HG03039 (cell line): Measurements from ENCODE around the gene TRIM32.

Source experiments
- ATAC-seq: cut with Tn5 transposase; IDR thresholded peaks from one replicate; pipeline ENCODE4 v1.9.1; 2021; ENCODE audit warnings: mild to moderate bottlenecking, moderate library complexity; ENCODE audit not compliant: unreplicated experiment

TRIM32 gene

DNA sequence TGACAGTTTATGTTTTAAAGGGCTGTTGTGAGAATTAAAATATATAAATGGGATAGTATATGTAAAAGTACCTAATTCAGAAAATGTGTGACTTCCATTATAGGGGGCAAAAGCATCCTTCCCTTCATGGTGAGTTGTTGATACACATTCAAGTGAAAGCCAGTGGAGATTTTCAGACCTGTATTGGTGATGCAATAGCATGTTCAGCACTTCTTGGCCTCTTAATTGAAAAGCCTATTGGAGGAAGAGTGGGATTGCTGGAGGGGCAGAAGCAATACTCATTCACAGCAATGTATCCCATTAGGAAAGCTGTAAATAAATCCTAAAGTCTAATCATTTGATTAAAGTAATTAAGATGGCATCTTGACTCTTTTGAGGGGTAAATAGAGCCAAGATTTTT, 17.4 kb downstream of the TRIM32 start:
- ATAC-seq, result no peak

DNA sequence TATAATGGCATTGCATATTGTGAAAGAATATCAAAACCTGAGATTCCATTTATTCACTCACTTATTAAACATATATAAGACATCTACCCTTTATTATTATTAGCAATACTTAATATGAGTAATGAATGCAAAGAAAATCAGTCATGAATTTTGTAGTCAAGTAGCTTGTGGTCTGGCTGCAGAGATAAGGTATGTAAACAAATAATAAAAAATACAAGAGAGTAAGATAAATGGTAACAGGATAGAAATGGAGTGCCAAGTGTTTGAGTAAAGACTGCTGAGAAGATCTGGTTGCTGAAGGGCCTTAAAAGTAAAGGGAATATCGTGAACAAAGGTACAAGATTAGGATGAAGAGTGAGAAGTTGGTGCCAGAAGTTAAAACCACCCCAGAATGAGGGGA, 18.4 kb downstream of the TRIM32 start:
- ATAC-seq, result no peak

DNA sequence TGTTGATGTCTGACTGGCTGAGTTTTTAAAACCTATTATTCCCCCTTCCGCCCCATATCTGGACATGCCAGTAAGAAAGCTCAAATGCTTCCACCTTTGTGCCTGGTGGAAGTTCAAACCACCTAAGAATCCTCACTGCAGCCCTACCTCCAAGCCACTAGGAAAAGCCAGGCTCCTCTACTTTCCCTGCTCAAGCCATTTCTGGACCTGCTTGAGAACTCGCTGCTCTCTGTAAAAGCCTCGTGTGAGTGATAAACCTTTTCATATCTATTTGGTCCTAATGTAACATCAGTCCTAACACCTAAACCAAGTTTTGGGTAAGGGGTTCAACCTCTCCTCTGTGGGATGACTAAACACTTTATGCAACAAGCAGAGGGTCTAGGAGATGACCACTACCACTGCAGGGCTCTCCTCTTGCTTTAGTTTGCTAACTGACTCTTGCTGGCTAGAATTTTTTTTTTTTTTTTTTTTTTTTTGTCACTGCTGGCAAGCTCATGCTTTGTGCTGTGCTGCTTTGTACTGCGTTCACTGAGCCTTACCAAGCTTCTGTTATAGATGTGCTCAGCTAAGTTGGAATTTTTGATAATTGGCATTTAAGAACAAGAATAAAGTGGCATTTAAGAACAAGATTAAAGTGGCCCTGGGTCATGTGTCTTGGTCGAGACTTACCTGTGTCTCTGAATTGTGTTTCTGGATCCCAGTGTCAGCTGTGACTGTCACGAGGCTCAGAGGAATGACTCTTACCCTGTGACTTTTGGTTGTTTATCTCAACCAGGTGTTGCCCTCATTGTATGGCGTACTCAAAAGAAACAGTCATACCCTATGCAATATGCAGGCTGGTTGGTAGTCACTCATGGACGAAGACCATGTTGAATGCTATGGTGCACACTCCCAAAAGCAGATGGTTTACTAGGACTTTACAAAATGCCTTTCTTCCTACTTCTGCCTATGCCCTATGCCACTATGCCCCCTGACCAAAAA, 19.5 kb downstream of the TRIM32 start:
- ATAC-seq, result no peak

DNA sequence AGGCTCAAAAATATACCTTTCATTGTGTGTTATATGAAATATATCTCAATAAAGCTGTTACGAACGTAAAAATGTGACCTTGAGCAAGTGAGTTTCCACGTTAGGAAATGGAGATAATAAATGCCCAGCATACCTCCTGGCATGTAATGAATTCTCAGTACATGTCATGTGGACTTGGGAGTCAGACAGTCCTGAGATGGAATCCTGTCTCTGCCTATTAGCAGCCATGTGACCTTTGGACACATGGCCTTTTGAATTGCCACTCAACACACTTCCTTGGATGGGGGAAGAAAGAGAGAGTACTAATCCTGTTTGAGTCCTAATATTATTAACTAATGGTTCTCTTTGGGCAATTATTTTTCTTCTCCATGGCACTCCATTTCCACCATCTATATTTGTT, 25.7 kb downstream of the TRIM32 start:
- ATAC-seq, result no peak

DNA sequence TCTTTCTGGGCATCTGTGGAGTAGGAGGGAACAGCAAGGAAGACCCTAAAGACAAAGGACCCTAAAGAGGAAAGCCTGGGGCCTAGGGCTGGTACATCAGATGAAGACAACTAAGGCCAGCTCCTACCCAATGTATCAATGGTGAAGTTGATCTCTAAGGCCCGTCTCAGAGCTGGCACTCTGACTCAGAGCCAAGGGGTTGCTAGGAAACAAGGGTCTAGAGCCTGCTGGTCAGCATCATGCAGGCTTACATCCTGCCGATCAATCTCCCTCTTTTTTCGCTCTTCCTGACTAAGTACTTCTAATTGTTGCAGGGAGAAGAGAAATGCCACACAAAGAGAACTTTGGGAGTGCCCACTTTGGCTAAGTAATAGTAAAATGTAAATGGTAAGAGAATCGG, 26.2 kb downstream of the TRIM32 start:
- ATAC-seq, result no peak

DNA sequence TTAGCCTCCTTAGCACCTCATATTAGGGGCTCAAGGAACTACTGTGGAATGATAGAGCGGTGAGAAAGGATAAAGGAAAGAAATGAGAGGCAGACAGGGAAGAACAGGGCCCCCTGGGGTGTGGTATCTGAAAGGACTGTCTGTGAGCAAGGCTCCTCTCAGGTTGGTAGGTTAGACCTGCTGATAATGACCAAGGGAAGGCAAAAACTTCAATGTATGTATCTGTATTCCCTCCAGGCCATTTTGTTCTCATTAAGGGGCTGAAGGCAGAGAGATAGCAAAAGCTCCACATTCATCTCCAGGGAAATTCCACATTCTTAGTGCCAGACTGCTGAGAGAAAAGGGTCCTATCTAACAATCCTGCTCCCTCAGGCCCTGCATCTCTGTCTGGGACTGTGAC, 28.6 kb downstream of the TRIM32 start:
- ATAC-seq, result no peak

DNA sequence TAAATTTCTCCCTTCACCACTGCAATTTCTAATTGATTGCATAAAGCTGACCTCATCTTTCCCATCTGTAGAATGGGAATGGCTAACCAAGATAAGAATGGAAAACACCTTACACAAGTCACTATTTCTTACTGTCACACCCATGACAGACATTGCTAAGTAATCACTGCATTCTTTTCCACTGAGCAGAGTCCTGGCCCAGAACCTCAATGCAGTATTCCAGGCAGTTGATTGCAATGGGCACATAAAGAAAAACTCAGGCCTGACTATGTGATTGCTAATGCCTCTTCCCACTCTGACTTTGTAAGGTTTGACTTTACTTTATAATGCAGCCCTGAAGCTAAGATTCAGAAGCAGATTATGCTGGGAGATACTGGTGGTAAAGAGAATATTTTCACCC, 29.3 kb downstream of the TRIM32 start:
- no peak for ATAC-seq

DNA sequence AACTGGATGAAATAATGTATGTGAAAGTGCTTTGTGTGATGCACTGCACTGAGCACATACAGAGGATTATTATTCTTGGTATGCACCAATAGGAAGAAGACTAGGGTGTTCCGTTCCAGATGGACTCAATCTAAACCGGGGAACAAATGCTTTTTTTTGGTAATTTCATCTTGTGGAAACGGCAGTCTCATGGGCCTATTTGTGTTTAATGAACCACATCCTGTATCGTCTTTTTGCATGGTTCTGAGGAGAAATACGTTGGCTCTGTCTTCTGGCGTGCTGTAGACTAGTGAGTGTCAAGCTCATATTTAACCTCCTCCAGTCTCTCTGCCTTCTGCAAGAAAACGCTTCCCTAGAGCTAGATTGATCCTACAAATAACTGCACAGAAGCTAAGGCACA, 30.0 kb downstream of the TRIM32 start:
- no peak for ATAC-seq

DNA sequence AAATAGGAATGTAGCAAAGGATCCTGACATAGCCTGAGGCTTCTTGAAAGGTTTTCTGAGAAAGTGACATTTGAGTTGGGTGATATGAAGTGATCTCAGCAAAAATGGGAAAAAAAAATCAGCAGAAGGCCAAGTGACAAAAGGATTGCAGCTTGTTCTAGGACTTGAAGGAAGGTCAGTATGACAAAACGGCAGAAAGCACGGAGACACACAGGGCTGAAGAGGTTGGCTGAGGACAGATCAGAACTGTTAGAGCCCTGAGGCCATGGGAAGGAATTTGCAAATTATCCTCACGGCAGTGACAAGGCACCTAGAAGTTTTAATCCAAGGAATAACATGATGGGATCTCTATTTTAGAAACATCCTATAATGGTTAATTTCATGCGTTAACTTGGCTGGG, 31.0 kb downstream of the TRIM32 start:
- no peak for ATAC-seq

DNA sequence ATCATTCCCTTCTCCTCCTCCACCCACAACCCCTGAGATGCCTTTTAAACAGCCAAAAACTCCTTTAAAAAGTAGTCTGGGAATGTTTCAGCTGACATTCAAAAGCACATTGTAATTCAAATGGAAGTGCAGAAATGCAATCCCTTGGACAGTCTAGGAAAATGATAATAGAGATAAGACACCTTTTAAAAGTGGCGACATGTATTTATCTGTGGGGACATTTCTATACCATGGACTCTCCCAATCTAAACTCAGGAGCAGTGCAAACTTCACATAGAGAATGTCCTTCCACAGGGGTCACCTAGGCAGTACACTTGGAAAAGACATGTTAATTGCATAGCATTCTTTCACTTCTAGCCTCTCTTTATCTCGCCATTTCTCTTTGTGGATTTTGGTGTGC, 33.0 kb downstream of the TRIM32 start:
- no peak for ATAC-seq

DNA sequence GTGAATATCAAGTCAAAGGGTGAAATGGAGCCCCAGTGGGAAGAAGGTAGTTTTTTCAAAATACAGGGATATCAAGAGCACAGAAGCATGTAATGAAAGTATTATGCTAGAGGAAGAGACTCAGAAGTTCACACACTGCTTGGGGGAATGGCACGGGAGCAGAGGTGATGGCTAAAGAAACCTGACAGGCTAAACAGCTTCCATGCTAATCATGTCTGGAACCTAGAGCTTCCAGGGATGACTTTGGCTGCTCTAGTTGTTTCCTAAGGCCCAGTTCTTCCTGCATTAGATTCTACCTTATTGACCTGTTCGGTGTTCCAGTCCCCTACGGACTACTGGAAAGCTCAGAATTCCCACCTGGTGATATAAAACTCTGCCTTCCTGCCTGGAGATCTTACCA, 34.3 kb downstream of the TRIM32 start:
- no peak for ATAC-seq

DNA sequence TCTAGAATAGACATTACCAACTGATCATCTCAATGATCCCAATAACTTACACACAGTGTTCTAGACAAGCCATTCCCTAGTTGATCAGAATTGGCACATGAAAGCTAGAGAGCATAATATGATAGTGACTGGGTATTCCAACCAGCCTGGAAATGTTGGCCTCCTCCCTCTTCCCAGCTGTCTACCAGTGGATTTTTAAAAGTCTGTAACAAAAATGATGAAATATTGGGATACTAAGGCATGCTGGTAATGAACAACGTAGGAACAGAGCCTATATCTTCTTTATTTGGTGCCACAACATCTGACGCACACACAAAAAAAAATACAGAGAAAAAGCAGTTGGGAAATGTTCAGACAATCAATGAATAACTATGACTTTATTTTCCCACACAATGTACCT, 34.8 kb downstream of the TRIM32 start:
- no peak for ATAC-seq

DNA sequence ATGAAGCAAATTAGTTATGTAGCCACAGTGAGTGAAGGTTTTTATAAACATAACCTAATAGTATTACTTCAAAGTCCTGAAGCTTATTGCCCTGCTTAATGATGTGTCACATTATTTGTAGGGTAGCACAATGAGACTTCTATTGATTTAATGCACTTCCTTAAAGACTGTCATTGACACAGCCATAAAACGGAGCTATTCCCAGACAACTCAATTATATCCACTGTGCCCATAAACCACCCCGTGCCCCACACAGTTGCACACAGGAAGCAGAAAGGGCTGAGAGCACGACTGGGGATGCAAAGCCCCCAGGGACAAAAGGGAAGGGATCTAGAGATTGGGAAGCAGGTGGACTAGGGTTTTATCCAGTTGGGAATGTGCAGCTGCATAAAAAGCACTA, 37.0 kb downstream of the TRIM32 start:
- no peak for ATAC-seq

DNA sequence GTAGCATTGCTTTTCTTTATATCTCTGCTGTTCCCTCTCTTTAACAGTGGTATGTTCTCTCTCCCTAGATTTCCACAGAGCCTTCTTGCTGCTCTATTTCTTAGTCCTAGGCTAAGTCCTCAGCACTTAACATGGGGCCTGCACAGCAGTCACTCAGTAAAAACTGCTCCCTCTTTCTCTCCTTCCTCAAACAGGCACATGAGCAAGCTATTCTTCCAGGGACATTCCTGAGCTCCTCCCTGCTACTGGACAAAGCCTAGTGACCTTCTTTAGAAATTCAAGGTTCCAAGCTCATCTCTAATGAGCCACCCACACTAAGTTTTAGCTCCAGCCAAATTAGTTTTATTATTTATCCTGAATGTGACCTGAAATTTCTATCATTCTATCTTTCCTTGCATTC, 39.5 kb downstream of the TRIM32 start:
- no peak for ATAC-seq

DNA sequence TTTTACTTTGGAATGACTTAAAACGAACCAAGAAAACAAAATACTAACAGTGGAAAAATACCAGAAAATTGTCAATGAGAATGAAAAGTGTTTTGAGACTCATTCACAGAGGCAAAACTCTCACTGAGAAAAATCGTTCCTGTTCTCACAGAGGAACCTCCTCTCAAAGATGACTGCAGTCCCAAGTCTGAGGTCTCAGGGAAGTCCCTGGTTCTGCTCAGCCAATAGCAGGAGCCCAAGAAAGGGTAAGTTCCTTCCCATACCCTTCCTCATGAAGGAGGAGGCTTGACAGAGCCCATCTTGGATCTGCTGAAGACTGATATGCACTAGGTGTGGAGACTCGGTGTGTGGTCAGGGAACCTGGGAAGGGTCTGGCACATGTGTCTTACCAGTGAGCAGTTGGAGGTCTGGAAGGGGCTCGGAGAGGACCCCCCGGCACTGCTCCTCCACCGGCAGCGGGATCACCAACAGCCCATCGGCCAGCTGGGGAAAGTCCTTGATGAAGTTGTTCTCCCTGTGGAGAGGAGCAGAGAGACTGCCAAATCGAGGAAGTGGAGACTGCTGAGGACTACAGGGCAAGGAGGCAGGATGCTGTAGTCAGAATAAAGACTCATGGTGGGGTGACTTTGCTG, 46.0 kb downstream of the TRIM32 start:
- ATAC-seq, result no peak

DNA sequence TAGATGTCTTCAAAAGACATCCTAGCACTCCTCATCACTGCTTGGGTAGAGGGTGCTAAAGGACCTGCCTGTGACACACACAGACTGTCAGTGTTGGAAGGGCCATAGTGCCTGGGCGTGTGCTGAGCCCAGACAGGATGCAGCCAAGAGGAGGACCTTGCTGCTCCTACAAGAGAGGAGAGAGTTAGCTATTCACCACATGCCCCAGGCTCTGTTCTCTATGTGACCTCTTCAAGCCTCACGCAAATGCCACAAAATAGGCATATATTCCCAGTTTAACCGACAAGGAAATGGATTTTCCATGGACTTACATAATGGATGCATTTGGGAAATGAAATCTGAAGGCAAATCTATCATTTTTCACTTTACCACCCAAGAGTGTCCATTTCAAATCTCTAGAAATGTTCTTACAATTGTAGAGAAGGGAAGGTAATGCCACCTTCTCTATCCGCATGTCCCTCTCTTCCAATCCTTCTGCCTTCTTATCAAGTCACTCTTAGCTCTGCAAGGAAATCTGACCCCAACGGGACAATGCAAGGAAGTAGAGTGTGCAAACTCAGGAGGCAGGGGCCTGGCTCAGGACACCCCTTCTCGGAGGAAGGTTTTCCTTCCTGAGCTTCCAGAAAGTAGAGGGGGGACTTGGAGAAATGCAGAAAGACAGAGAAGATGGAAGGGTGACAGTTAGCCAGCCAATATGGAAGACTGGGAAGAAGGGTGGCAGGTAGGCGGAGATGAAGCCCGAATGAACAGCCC, 49.5 kb downstream of the TRIM32 start:
- ATAC-seq, result no peak

DNA sequence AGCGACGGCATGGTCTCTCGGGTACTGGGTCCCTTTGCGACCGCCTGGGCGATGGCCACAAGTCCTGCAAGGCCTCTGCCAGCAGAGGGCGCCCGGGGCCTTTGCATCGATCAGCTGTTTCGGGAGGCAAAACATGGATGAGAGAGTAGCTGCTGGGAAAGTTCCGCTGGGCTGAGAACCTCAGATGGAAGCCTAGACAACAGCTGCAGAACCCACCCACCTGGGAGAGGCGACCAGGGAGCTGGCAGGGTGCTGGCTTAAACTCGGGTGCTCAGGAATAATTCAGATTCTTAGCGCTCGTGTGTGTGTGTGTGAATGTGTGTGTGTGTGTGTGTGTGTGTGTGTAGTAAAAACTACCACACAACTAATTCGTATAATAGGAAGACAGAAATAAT, 50.0 kb downstream of the TRIM32 start:
- peak; percentile 57 for ATAC-seq

DNA sequence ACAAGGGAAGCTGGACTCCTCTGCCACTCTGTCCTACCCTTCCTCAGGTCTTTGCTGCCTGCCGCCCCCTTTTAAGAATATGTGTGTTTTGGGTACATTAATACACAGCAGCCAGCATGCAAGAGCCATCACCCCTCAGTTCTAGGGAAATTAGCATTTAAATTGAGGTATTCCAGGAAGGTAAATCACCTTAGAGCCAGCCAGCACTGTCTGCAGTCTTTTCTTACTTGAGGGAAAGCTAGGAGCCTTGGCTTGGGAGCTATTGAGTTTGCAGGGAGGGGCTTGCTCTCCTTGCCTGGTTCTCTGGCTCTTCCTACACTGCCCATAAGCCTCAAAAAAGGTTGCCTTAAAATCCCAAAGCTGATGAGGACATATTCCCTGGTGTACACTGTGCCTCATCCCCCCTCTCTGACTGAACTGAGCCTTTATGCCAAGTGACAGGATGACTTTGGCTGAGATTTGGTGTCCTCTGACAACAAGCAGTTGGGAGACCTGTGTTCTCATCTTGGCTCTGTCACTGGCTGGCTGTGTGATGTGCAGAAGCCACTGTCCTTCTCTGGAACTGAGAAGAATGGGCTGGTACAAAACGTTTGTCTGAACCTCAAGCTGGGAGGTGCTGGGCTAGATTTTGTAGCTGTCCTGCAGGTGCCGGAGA, 54.1 kb downstream of the TRIM32 start:
- ATAC-seq, result no peak

DNA sequence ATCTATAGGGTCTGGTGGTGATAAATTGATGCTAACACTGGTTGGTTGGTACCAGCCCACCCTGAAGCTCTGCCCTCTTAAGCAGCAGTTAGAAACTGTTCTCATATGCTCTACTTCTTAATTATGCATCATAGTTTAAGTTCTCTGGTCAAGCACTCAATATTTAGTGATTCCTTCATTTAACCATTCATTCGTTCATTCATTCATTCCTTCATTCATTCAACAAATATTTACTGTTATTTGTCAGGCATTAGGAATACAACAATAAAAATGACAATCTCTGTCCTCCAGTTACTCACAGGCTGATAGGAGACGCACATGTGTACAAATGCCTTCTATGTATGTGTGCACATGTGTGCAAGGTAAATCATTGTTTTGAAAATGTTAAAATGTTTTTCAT, 54.6 kb downstream of the TRIM32 start:
- ATAC-seq, result no peak

DNA sequence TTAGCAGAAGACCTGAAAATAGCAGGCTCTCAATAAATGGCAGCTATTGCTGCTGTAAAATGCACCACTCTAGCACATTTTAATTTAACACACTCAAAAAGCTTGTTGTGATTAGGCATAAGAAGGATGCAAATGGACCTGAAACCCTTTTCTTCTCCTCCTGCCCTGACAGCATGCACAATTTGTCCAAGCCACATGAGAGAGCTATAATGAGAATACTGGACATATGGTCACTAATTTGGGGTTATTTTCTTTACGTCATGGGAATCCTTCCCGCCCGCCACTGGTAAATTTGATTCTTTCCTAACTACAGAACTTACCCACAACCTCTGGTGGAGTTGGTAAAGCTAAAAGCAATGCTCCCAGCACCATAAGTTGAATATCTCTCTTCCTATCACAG, 62.1 kb downstream of the TRIM32 start:
- ATAC-seq, result no peak

DNA sequence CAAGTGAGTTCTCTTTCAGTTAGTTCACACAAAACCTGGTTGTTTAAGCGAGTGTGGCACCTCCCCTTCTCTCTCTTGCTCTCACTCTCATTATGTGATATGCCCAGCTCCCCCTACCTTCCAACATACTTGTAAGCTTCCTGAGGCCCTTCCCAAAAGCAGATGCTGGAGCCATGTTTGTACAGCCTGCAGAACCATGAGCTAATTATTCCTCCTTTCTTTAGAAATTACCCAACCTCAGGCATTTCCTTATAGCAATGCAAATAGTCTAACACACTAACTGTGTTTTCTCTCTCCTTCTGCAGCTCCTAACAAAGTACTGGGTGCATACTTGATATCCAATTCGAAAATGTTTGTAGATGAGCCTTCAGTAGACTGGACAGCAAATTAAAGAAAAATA, 62.7 kb downstream of the TRIM32 start:
- no peak for ATAC-seq
